Activated T-cell treated with anti-CD3 and anti-CD28 coated beads for 1 hour (primary cell): ENCODE measurements around the gene SRPRB.

Source experiments
- DNase-seq: peaks from one replicate; pipeline ENCODE4 v3.0.0-alpha.2; 2020; ENCODE audit warnings: low read depth

The SRPRB gene

GRCh38 chr3:133868758-133869475 lies 63.3 kb downstream of the SRPRB start:
- no peak for DNase-seq

- no peak for DNase-seq
Observed at GRCh38 chr3:133869586-133869985, 64.0 kb downstream of the SRPRB start.

GRCh38 chr3:133870822-133871221 lies 65.2 kb downstream of the SRPRB start:
- DNase-seq: no peak
